CD4-positive, alpha-beta T cell (primary cell): ENCODE data around the gene LCN12. TPM values are rescaled to one million over a fixed set of nuclear protein-coding genes. Genes with fewer than 3 reads are reported as not detected.

ENCODE experiments used
- ATAC-seq: fragments of 200-7000 bp; cut with Tn5 transposase; one replicate; pipeline ENCODE4 v1.10.0; 2022; ENCODE audit warnings: mild to moderate bottlenecking; ENCODE audit not compliant: poor library complexity
- CTCF ChIA-PET: fragments of 350-600 bp; sonication (Branson Sonifier 250); formaldehyde crosslinking; loops from one replicate; lab custom pipeline; 2021; ENCODE audit warnings: antibody characterized with exemption, inconsistent platforms; lab: Charles Lee
- POLR2A ChIA-PET: fragments of 350-600 bp; sonication (Branson Sonifier 250); formaldehyde crosslinking; loops from one replicate; lab custom pipeline; 2021; ENCODE audit warnings: antibody characterized with exemption, inconsistent platforms; lab: Charles Lee
- DNase-seq, 14 experiments: peaks; one replicate each; pipeline ENCODE4 v3.0.0-alpha.2; 2013 to 2020; ENCODE audit warnings: mixed read lengths in 2 of 14
- H3K27ac ChIP-seq, 2 donors: one replicate each; pipeline versions ENCODE4 v1.5.1 to v1.7.0; 2013; ENCODE audit warnings: low read length in 2 of 2, low read depth in 1 of 2, mild to moderate bottlenecking in 1 of 2
- H3K27me3 ChIP-seq, 2 experiments: 1 replicate in 1 of 2; 2 replicates in 1 of 2; pipeline versions ENCODE4 v1.6.1 to v1.7.0; 2013; ENCODE audit warnings: low read length in 2 of 2, control low read depth in 1 of 2, mild to moderate bottlenecking in 1 of 2, moderate library complexity in 1 of 2; ENCODE audit not compliant: insufficient read depth in 2 of 2, control insufficient read depth in 1 of 2
- H3K36me3 ChIP-seq: one replicate; pipeline ENCODE4 v1.6.1; 2013; ENCODE audit warnings: low read length, control low read depth; ENCODE audit not compliant: insufficient read depth
- H3K4me1 ChIP-seq: one replicate; pipeline ENCODE4 v1.6.1; 2013; ENCODE audit warnings: low read length, control low read depth; ENCODE audit not compliant: insufficient read depth
- H3K4me3 ChIP-seq: one replicate; pipeline ENCODE4 v1.5.1; 2013; ENCODE audit warnings: mild to moderate bottlenecking, low read length, moderate library complexity
- H3K9me3 ChIP-seq, 2 experiments: 1 replicate in 1 of 2; 2 replicates in 1 of 2; pipeline versions ENCODE4 v1.6.1 to v1.7.0; 2013; ENCODE audit warnings: low read length in 2 of 2, mild to moderate bottlenecking in 2 of 2, control low read depth in 1 of 2, moderate library complexity in 1 of 2; ENCODE audit not compliant: control insufficient read depth in 1 of 2, insufficient read depth in 1 of 2
- H3K27ac Mint-ChIP-seq: one replicate; pipeline ENCODE4 v1.8.0; 2020; ENCODE audit warnings: mixed read lengths
- H3K27me3 Mint-ChIP-seq: one replicate; pipeline ENCODE4 v1.8.0; 2021; ENCODE audit warnings: mixed read lengths
- H3K36me3 Mint-ChIP-seq: one replicate; pipeline ENCODE4 v1.8.0; 2021; ENCODE audit warnings: low read depth, mixed read lengths
- H3K4me1 Mint-ChIP-seq: one replicate; pipeline ENCODE4 v1.8.0; 2021; ENCODE audit warnings: low read depth, mixed read lengths
- H3K4me3 Mint-ChIP-seq: one replicate; pipeline ENCODE4 v1.8.0; 2020; ENCODE audit warnings: mild to moderate bottlenecking, mixed read lengths
- H3K9me3 Mint-ChIP-seq: one replicate; pipeline ENCODE4 v1.8.0; 2020; ENCODE audit warnings: mixed read lengths
- CTCF ChIP-seq: fragments of 200-600 bp; IDR thresholded peaks from one replicate; pipeline ENCODE4 v1.8.0; 2022; ENCODE audit warnings: antibody characterized with exemption, mild to moderate bottlenecking
- intact Hi-C, 2 experiments: fragments of 100-400 bp; cut with DNase I in 1 of 2; cut with micrococcal nuclease in 1 of 2; formaldehyde crosslinking; loops; one replicate each; pipeline versions ENCODE4 v1.15.1 to v1.9.0; 2023 to 2025; cut with DNase I, micrococcal nuclease
- total RNA-seq, 174 experiments: library from RNA in 2 of 174; stranded (reverse) in 2 of 174; gene quantifications; one replicate each; pipeline ENCODE4 v1.2.3 and lab custom pipeline; 2021 to 2026

Gene LCN12
- total RNA-seq, 2 experiments from 2014 or later: 1.3 to 1.5 TPM

- DNase-seq: peak in 5 of 14 experiments; percentile 21 to 48 (median 35)
- intact Hi-C loops: loop anchor here (1.0 to 10.0 kb wide), 7 partner anchors 35 to 153 kb away; partner anchors contain the start of genes PHPT1 (in 2 of the 2), ABCA2 (in 1 of the 2), AJM1 (in 1 of the 2) and EDF1 (in 1 of the 2)
- peak overlapping the region; percentile 69 for H3K4me3 ChIP-seq
Measured at GRCh38 chr9:136943291-136944211, 8.5 kb upstream of the LCN12 start.

DNA sequence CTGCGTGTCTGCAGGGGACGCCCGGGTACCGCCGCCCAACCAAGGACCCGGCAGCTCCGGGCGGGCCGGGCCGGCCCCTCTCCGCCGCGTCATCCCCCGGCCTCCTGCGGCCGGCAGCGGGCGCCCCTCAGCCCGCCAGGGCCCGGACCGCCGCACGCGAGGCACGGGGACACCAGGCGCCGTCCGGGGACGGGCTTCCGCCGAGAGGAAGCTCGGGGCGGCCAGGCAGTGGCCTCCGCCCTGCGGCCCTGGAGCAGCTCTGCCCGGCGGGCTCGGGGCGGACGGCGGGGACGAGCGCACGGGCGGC lies 7.9 kb upstream of the LCN12 start:
- ATAC-seq (no peak), DNase-seq (peak in 4 of 14 experiments; percentile 18 to 79 (median 60))
- intact Hi-C loops: loop anchor here (1.0 to 10.0 kb wide), 7 partner anchors 34 to 153 kb away; partner anchors contain the start of genes PHPT1 (in 2 of the 2), ABCA2 (in 1 of the 2), AJM1 (in 1 of the 2) and EDF1 (in 1 of the 2)
- Histone ChIP-seq H3K4me1 (peaks cover 44% of the 10 kb centered on the region), H3K9me3 (no peaks in the 10 kb centered on the region), H3K27me3 (no peaks in the 10 kb centered on the region), H3K4me3 (peak overlapping the region; percentile 69), H3K36me3 (peaks cover 34% of the 10 kb centered on the region), H3K27ac (no peak overlapping the region)
- Mint-ChIP-seq H3K4me1 (peaks cover 5% of the 10 kb centered on the region), H3K36me3 (peaks cover 20% of the 10 kb centered on the region), H3K9me3 (no peaks in the 10 kb centered on the region), H3K27ac (peak overlapping the region; percentile 58), H3K4me3 (peak overlapping the region; percentile 87), H3K27me3 (no peaks in the 10 kb centered on the region)
- TF ChIP-seq CTCF: no peak
- ChIA-PET POLR2A (interaction anchor here (0.7 to 2.1 kb wide), 7 partner anchors 47 to 131 kb away, joined by 3 to 17 read pairs (median 4); partner anchors contain the start of genes AJM1, CLIC3, PAXX and TRAF2), CTCF (interaction anchor here (0.7 to 1.5 kb wide), 10 partner anchors 31 to 217 kb away, joined by 3 to 6 read pairs (median 4); partner anchors contain the start of genes AJM1, CLIC3, MAN1B1 and TMEM141)

More at GRCh38 chr9:136943291-136944211, 8.5 kb upstream of the LCN12 start:
- POLR2A ChIA-PET: interaction anchor here (0.7 to 2.1 kb wide), 7 partner anchors 48 to 130 kb away, joined by 3 to 17 read pairs (median 4); partner anchors contain the start of genes AJM1, CLIC3, PAXX and TRAF2
- Mint-ChIP-seq H3K27ac (peak overlapping the region; percentile 58), H3K4me3 (peak overlapping the region; percentile 87), H3K4me1 (peaks cover 5% of the 10 kb centered on the region), H3K9me3 (no peaks in the 10 kb centered on the region), H3K27me3 (no peaks in the 10 kb centered on the region), H3K36me3 (peaks cover 22% of the 10 kb centered on the region)
- H3K4me1 ChIP-seq: peaks cover 40% of the 10 kb centered on the region
- no peaks in the 10 kb centered on the region for H3K9me3 ChIP-seq
- no peaks in the 10 kb centered on the region for H3K27me3 ChIP-seq
- CTCF ChIA-PET: interaction anchor here (0.7 to 1.5 kb wide), 9 partner anchors 32 to 153 kb away, joined by 3 to 6 read pairs (median 5); partner anchors contain the start of genes AJM1, CLIC3, TMEM141 and TRAF2
- H3K27ac ChIP-seq: peak overlapping the region in 1 of 2 donors; percentile 21
- H3K36me3 ChIP-seq: peaks cover 34% of the 10 kb centered on the region
- no peak for ATAC-seq
- no peak for TF ChIP-seq CTCF
